Stimulated activated naive CD4-positive, alpha-beta T cell (primary cell): ENCODE measurements around the gene OCIAD2.
"Not testable (repeated sequence)": the region's sequence is repeated elsewhere in the genome, so short reads cannot be mapped to it uniquely, and the experiment has no call there.

ENCODE experiments used
- DNase-seq, 6 experiments: peaks; one replicate each; lab custom pipeline; 2025; lab: John Stamatoyannopoulos, UW

Gene OCIAD2

GRCh38 chr4:48854395-48854683 lies 52.2 kb downstream of the OCIAD2 start:
- no peak for DNase-seq

GRCh38 chr4:48853604-48854394 lies 52.8 kb downstream of the OCIAD2 start:
- no peak for DNase-seq

- no peak for DNase-seq
Observed at GRCh38 chr4:48851651-48852050, 54.9 kb downstream of the OCIAD2 start.

GRCh38 chr4:48848799-48849198 lies 57.8 kb downstream of the OCIAD2 start:
- DNase-seq = not testable (repeated sequence)

GRCh38 chr4:48844843-48845242 lies 61.7 kb downstream of the OCIAD2 start:
- no peak for DNase-seq

- no peak for DNase-seq
Observed at GRCh38 chr4:48841045-48841827, 65.3 kb downstream of the OCIAD2 start.

- DNase-seq = no peak
Observed at GRCh38 chr4:48836658-48837057, 69.9 kb downstream of the OCIAD2 start.
